ENCODE data around the gene TMTC1.
"Not testable (repeated sequence)": the region's sequence is repeated elsewhere in the genome, so short reads cannot be mapped to it uniquely, and the experiment has no call there.

The TMTC1 gene

GRCh38 chr12:29564925-29565324 lies 218.8 kb downstream of the TMTC1 start:
- DNase-seq: no peak

DNA sequence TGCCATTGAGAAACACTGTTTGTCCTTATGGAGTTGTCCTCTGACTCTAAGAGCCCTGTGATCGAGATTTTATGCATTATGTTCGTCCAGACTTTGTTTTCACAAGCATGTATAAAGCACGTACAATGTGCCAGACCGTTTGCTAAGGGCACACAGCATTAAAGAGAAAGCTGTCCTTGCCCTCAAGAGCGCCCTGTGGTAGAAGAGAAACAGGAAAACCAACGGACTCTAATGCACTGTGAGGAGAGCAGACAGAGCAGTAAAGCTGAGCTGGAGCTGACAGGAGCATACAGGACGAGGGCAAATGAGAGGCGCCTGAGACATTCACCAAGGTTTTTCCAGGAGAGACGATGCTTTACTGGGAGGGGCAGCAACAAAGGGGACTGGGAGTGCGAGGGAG lies 220.1 kb downstream of the TMTC1 start:
- DNase-seq: no peak

DNA sequence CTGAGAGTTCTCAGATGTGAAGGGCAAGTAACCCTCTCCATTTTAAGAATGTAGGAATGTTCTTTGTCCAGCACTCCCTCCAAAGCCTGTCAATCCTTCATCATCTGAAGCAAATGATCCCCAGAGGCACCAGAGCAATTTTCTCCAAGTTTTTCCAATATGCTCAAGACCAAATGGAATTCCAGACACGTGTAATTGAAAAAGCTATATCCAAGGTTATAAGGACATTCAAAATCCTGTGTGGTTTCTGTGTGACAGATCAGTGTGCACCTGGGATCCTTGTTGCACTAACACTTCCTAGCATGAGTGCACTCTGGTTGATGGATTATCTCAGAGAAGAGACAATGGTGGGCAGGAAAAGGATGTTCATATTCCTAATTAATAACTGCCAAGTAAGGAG lies 220.7 kb downstream of the TMTC1 start:
- no peak for DNase-seq

- no peak for DNase-seq
These were observed 221.5 kb downstream of the TMTC1 start for GRCh38 chr12:29562110-29562804.

DNA sequence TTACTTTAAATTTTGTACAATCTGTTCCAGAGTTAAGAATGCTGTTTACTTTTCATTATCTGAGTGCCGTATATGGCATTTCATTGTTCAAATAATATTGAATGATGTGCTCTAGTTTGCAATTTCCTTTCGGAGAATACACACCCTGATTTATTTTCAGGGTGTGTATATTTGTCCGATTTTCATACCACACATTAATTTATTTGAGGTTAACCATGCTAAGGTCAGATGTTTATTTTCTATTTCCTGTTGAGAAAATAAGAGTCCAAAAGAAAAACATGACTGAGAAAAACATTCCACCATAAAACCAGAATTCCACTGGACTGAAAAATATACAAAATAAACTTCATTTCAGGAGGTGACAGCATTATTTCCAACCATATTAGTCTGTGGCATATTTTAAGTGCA lies 222.1 kb downstream of the TMTC1 start:
- DNase-seq: no peak

GRCh38 chr12:29559198-29559597 lies 224.5 kb downstream of the TMTC1 start:
- DNase-seq: peak in 2 of 3 donors; percentile 24 to 61

GRCh38 chr12:29556363-29556762 lies 227.4 kb downstream of the TMTC1 start:
- no peak for DNase-seq

DNA sequence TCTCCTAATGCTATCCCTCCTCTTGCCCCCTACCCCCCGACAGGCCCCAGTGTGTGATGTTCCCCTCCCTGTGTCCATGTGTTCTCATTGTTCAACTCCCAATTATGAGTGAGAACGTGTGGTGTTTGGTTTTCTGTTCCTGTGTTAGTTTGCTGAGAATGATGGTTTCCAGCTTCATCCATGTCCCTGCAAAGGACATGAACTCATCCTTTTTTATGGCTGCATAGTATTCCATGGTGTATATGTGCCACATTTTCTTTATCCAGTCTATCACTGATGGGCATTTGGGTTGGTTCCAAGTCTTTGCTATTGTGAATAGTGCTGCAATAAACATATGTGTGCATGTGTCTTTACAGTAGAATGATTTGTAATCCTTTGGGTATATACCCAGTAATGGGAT lies 228.3 kb downstream of the TMTC1 start:
- not testable (repeated sequence) for DNase-seq

DNA sequence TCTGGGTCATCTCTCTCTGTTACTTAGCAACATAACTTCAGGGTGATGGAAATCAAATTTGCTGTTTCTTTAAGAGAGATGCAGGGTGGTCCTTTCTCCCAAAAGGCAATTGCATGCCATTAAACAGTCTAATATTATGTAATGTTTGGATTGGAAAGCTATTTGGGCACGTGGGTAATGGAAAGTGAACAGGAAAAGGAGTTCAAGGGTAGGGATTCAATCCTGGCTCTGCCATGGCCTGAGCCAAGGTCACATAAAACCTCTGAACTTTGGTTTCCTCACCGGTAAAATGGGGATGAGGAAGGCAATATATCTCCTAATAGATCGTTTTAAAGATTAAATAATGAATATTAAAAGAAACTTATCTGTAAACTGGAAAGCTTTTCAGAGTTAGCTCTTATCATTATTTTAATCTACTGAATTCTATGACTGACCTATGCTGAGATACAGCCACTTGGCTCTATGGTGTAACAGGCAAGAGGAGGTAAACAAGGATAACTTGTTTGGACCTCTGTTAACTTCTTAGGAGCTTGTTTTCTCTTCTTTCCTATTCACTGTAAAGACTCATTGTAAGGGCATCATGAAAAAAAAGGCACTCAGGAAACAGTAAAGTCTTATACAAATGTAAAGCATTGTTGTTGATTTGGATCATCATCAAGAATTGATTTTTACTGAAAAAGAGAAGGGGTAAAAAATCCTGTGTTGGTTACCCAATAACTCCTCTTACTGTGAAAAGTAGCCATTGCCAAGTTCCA lies 230.6 kb downstream of the TMTC1 start:
- no peak for DNase-seq

DNA sequence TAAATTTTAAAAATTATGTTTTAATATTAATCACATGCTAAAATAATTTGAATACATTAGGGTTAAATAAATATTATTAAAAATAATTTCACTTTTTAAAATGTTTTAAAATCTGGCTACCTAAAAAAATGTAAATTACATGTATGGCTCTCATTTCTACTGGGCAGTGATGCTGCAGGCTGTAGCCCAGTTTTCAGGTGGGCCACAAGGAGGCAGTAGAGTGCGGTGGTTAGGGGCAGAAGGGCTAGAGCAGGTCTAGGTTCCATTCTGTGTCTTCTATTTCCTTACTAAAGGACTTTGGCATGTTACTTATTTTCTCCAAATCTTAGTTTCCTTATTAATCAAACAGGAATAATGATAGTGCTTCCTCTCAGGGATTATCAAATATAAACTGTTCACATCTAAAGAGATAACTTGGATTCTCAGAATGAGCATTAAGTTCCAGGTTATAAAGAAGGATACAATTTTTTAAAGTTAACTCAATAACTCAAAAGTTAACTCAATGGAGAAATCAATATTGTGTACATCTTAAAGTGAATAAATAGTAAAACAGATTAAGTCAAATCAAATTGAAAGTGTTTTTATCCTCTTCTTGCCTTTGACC lies 231.3 kb downstream of the TMTC1 start:
- peak; percentile 62 to 72 (median 71) for DNase-seq

DNA sequence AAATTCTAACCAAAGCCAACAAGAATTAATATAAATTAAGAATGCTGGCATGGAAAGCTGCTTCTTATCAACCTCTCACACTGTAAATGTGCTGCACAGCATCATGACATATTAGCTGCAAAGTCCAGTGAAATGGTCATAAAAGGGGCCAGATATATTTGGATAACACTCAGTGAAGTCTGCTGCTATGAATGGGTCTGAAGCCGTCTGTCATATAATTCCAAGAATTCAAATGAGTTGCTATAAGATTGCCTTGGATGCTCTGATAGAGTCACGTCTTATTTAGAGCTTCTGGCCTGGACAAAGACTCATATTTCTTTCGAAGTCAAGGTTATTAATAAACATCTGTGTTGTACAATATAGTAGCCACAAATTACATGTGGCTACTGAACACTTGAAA lies 231.9 kb downstream of the TMTC1 start:
- DNase-seq: no peak

- DNase-seq: no peak
These were observed 235.9 kb downstream of the TMTC1 start for GRCh38 chr12:29547864-29548263.

- no peak for DNase-seq
These were observed 236.6 kb downstream of the TMTC1 start for GRCh38 chr12:29547151-29547632.

DNA sequence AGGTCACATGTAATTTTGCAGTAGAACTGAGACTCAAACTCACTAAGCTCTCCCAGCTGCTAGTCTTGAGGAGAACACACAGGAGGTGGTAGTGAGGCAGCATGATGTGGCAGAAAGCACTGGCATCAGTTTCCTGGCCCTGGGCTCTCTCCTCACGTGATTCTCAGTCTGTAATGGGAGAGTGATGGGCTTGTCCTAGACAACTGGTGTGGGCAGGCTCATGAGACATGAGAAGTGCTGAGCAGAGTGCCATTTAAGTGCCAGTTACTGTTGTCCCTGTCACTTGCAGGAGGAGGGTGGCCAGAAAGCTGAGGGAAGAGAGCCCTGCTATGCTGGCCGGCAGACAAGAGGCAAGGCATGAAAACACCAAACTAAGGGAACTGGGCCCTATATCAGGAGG lies 237.7 kb downstream of the TMTC1 start:
- no peak for DNase-seq

GRCh38 chr12:29545102-29545467 lies 238.7 kb downstream of the TMTC1 start:
- DNase-seq: no peak

DNA sequence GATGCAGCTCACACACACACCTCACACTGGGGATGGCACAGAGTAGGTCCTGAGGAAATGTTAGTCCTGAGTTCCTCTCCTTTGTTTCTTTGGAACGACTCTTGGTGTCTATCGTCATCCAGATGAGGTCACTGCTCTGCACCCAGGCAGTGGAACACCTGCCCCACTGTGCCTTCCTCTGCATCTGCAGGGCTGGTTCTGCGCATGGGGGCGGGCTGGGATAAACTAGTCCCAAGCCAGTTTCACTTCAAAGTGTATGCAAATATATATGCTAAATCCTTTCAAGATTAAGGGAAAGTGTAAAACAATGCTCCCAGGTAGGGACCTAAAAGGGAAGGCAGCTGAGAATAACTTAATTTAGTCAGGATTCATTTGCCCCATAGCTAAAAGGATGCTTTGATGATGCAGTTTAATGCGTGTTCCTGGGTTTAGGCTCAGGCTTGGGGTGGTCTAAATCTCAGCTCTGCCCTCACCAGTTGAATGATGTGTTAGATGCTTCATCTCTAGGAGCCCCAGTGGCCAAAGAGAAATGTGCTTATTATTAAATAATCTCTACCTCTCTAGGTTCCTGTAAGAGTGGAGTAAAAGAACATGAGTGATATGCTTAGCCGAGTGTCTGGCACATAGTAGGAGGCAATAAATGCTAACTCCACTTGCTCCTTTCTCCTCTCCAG lies 239.2 kb downstream of the TMTC1 start:
- no peak for DNase-seq

DNA sequence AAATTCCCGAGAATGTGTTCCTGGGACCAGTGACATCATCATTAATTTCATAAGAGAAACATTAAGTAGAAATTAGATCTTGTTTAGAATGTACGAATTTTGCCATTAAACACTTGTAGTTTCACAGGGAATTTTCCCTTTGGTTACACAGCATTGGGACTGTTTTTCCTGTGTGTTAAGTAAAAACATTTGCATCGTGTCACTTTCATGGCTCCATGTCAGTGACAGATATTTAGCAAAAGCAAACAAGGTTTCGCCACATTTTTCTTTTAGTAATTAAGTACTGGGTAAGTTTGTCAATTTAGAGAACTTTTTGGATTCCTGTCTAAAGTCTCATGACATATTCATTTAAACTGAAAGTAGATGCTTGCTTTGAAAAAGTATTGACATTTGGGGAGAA lies 240.7 kb downstream of the TMTC1 start:
- no peak for DNase-seq

DNA sequence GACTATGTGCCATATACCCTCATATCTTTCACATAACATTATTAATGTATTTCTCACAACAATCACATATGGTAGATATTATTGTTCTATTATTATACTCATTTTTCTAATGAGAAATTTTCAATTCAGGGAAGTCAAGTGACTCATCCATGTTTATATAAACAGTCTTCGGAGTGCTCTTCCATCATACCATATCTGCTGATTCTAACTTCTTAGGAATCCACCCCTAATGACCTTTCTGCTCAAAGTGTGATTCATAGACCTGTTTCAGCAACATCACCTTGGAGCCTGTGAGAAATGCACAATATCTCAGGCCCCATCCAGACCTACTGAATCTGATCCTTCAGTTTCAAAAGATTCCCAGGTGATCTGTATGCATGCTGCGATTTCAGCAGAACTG lies 246.4 kb downstream of the TMTC1 start:
- no peak for DNase-seq

- no peak for DNase-seq
These were observed 248.8 kb downstream of the TMTC1 start for GRCh38 chr12:29534935-29535334.

GRCh38 chr12:29533815-29534489 lies 249.8 kb downstream of the TMTC1 start:
- no peak for DNase-seq

DNA sequence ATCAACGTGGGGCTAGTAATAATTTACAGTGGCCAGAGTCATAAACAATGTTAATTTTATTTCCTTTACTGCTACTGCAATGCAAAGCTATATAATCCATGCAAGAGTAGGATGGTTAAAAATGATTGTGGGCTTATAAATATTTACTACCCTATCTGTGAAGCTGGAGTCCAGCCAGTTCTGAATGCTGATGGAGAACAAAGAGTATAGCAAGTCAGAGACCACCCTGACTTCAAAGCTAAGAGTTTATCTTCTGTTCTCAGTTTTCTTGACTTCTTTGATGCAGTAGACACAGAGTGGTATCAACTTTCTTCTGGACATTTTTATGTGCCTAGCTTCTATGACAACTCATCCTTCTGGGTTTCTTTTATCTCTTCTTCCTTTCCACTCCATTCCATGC lies 252.3 kb downstream of the TMTC1 start:
- no peak for DNase-seq

- no peak for DNase-seq
These were observed 253.3 kb downstream of the TMTC1 start for GRCh38 chr12:29530436-29530835.

- DNase-seq: no peak
These were observed 255.6 kb downstream of the TMTC1 start for GRCh38 chr12:29528161-29528560.
